DMS53 treated with DMSO at 0.1 percent for 48 hours (cell line): ENCODE measurements around the gene C1QL1.

Experiments
- DNase-seq: peaks from one replicate; lab custom pipeline; 2025; ENCODE audit not compliant: unreplicated experiment; lab: John Stamatoyannopoulos, UW

Gene C1QL1

DNA sequence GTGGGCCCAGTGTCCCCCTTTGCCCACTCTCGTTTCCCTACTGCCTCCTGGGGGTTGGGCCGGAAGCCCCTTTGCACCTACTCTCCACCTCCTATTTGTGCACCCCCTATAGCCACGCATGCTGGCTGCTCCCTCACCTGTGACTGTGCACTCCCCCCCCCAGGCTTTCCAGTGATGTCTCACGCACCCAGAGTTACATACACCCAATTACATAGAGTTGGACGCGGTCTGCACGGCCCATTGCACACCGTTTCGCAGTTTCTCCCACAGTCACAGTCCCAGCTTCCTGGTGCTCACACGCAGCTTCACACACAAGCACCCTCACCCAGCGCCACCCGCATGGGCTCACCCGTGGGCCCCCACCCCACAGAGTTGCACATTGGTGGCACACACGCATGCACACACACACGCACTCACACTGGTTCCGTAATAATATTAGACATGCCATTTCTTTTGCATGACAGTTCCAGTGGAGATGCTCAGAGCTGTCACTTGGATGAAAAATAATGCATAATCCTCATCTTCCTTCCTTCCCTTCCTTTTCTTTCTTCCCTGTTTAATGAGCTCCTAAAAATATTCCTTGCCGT, 21.5 kb upstream of the C1QL1 start:
- no peak for DNase-seq

DNA sequence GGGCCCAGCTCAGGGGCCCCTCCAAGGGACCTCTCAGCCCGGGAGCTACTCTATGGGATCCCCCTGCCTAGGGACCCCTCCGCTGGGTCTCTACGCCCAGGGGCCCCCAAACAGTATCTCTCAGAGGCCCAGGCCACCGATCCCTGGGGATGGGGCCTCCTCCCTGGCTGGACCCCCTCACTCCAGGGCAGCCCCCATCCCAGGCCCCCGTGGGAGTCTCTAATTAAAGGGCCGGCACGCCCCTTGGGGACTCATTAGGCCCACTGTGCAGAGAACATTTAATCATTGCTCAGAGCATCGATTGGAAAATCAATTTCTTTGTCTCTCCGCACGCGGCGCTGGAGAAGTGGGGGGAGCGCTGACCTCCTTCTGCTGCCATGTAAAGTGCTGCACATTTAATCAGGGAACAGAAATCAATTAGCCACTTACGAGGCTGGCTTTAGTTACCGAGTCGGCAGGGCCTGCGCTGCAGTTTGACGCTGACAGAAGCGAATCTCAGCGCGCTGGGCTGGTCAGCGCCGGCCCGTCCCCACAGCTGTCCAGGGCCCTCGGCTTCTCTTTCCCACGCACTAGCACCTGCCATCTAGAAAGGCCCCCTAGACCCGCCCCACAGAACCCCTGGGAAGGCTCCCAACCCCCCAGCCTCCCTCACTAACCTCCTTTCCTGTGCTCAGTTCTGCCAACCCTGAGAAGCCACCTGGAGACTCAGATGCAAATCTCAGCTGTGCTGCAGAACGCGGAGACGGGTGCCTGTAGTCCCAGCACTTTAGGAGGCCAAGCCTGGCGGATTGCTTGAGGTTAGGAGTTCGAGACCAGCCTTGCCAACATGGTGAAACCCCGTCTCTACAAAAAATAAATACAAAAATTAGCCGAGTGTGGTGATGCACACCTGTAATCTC, 20.2 kb upstream of the C1QL1 start:
- DNase-seq: no peak

DNA sequence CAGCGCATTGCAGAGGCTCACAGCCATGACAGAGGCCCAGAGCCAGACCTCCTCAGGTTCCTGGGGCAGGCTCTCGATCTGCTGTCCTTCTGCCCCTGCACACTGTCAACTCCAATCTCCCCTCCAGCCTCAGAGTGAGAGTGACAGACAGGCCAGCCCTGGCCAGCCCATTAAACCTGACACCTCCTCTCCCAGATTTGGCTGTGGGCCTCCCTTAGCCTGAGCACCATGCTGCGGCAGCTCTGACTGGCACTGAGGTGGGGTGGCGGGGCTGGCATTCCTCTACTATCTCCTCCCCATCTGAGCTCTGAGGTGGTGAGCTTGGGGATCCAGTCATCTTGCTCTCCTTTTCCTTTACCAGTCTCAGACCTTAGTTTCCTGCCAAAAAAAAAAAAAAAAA, 15.5 kb upstream of the C1QL1 start:
- no peak for DNase-seq

DNA sequence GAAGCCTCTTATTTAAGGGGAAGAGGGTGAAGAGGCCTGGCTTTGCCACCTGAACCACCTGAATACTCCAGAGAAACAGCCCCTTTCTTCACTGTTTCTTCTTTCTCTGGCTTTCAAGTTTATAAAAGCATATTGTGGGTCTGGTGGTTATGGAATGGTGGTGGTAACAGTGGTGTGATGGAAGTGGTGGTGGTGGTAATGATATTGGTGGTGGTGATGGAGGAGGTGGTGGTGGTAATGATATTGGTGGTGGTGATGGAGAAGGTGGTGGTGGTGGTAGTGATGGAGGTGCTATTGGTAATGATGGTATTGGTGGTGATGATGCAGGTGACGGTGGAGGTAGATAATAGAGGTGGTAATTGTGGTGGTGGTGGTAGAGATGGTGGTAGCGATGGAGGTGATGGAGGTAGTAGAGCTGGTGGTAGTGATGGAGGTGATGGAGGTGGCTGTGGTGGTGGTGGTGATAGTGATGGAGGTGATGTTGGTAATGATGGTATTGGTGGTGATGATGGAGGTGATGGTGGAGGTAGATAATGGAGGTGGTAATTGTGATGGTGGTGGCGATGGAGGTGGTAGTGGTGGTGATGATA, 14.1 kb upstream of the C1QL1 start:
- no peak for DNase-seq

DNA sequence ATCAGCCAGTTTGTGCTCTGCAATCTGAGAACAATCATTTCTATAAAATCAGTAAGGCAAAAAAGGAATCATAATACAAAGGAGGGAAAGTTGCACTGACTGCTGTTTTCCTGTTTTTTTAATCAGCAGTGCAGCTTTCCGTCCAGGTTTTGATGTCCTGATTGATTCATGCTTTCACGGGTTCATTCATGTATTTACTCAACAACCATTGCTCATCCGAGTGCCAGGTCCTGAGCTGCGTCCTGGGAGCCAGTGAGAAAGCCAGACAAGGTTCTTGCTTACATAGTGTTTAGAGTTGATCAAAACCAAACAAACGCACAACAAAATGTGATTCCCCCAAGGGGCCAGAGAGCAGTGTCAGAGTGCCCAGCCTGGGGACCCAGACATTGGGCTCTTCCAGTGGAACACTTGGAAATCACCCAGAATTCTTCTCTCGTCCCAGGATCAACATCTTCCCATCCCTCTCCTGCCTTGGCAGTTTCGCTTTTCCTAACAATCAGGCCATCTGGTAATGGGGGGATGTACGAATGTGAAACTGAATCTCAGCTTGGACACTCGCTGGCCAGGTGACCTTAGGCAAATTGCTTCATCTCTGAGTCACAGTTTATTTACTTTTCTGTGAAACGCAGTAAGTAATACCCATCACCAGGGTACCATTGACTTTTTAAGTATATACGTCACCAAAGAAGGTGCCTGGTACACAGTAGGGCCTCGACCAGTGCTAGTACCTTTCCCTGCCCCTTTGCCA, 13.3 kb upstream of the C1QL1 start:
- DNase-seq: peak; percentile 93

DNA sequence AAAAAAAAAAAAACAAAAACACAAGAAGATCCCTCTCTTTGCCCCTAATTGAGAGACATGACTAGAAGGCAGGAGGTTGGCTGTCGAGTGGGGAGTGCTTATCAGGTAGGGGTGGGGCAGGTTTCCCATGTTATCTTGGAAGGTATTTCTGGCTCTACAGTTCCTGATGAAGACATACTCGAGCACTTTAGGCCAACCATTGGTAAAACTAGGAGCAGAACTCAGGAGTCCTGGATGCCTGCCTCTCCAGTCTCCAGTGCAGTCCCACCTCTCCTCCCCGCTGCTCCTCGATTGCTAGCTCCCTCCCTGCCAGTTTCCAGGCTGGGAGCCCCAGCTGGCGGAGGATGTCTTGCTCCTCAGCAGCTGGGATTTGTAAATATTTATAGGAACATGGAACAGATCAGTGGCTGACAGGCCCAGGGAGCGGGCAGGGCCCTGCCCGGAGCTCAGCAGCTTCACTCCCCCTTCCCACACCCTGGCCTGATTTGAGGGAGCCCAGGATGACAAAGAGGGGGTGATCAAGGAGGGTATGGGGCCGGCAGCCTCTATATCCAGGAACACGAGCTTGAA, 11.4 kb upstream of the C1QL1 start:
- no peak for DNase-seq

DNA sequence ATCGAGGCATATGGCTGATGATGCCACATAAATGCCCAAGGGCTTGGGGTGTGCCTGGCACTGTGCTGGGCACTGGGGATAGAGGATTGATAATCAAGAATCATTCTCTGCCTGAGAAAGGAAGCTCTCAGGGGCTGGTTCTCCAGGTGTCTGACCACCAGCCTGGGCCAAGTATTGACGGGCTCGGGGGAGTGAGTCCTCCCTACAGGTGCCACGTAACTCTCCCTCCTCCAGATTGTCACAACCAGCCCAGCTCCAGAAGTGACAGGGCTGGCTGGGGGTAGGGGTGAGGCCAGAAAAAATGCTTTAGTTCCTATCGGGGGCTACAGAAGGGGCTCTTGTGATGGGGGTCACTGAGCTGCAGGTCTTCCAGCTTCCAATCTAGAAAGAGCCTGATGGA, 10.7 kb upstream of the C1QL1 start:
- no peak for DNase-seq

DNA sequence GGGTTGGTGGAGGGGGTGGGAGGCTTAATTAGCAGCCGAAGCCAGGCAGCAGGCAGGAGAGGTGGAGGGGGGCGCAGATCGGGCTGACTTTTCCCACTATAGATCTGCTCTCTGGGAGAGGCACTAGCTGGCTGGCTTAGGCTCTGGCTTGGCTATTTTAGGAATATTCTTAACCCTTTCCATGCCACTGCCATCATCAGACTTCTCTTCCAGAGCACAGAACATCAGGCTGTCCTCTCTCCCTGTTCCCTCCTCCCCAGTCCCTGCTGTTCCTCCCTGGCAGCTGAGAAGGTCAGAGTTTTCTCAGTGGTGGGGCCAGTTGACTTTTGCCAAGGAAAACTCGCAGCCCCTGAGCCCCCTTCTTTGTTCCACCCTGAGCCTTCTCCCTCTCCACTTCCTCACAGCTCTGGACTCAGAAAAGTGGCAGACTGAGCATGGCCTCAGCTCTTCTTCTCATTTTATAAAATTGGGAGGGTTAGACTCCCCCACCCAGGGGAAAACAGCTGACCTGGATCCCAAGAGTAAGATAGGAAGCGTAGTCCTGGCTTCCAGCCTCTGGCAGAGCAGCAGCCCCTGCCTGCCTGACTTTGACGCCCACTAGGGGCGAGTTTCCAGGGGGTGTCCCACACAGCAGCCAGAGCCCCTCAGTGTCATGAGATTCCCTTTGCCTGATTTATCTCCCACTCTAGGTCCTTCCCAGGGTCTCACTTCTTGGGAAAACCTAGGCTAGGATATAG, 9.9 kb upstream of the C1QL1 start:
- DNase-seq: no peak

DNA sequence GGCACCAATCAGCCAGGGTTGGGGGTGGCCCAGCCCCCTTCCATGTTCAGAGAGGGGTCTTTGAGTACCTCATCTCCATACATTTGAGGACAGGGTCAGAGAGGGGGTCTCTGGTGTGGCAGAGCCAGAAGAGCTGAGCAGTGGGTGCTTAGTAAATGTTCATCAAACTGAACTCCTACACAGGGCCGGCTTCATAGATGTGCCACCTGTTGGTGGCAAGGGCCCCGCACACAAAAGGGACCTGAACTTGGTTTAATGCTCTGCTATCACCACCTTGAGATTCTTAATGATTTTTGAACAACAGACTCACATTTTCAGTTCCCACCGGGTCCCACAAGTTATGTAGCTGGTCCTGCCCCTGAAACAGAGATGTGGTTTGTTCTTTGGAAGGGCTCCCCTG, 9.0 kb upstream of the C1QL1 start:
- no peak for DNase-seq

DNA sequence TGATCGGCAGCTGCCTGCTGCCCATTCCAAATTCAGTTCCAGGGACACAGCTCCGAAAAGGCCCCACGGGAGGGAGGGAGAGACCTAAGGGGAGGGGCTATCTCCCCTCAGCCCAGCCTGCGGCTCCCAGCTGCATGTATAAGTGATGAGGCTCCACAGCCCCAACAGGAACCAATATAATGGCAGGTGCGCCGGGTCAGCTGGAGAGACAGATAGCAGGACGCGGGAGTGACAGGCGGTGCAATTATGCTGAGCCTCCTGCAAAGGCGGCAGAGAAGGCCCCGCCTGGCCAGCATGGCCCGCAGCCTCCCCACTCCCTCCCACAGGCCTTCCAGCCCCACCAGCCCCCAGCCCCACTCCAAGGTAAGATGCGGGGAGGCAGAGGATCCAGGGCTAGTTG, 8.1 kb upstream of the C1QL1 start:
- no peak for DNase-seq

DNA sequence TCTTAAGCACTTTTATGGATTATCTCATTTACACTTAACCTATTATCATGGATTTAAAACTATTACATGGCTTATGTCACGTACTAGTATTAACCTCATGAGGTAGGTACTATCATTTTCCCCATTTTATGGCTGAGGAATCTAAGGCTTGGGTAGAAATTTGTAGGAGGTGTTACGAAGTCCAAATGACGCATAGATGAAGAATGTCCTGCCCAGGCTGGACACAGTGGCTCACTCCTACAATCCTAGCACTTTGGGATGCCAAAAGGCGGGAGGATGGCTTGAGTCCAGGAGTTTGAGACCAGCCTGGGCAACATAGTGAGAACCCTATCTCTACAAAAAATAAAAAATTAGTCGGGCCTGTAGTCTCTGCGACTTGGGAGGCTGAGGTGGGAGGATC, 4.8 kb upstream of the C1QL1 start:
- DNase-seq: no peak

DNA sequence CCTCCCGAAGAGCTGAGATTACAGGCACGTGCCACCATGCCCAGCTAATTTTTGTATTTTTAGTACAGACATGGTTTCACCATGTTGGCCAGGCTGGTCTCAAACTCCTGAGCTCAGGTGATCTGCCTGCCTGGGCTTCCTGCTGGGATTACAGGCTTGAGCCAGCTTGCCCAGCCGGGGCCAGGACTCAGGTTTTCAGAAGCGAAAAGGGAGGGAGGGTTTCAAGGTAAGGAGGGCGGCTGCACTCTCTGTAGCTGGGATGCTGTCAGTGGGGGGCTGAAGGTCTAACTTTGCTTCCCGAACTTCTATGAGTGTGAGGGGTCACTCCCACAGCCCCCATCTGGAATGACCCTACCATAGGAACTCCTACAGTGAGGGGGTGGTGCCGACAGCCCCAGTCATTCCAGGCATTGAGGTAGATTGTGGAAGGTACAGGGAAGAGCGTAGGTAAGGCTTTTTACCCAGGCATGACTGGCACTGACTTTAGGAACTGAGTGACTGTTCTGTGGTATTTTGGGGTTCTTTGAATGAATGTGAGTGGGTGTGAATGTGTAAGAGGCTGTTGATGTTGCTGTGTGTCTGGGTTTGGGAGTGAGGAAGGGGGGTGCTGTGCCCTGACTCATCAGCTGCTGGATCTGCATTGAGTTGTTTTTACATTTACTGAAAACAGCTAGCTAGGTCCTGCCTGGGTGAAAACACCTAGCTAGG, 3.8 kb upstream of the C1QL1 start:
- DNase-seq: no peak

DNA sequence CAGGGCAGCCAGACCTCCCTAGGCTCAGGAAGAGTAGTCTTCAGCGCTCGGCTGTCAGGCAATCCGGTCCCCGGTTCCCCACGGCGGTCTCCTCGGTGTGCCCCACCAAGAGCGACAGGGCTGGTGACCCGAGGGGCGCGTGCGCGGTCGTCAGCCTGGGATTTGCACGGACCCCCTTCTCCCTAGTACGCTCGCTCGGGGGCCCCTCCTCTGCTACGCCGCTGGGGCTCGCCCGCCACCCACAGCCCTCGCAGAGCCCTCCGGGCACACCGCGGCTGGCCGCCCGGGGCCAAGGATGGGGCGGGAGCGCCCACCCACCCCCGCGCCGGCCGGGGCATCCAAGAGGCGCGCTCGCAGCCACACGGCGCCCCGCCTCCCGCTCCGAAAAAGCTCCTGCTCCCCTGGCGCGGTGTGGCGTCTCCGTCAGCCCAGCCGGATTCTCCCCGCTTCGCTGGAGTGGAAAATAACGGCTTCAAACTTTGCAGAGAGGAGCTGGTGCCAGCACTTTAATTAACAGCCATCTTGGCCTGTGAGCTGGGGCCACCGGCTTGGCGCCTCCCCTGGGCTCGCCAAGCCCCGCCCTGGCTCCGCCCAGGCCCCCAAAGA, 2.1 kb upstream of the C1QL1 start:
- DNase-seq: no peak

DNA sequence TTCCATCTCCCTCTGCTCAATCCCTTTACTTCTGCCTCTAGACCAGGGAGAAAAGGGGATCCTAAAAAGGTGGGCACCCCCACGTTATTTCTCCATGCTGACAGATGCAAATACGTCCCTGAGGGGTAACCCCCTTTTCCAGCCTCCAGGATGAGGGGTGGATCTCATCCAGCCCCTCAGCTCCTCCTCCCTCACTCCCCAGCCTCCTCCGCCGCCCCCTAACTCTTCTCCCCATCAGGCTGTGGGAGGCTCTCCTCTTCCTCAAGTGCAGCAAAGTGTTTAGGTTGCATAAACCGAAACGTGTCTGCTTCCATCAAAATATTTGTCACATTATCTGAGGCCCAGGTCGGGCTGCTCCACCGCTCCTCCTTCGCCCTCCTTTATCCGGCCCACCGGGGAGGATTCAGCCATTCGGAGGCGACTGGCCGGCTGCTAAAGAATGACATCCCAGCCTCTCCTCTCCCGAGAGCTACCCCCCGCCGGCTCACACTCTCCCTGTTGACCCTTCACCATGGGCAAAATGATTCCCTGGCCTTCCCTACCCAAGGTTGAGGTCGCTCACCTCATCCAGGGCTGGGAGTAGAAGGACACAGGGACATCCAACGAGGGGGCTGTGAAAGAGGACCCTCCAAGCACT, 1.2 kb upstream of the C1QL1 start:
- no peak for DNase-seq

DNA sequence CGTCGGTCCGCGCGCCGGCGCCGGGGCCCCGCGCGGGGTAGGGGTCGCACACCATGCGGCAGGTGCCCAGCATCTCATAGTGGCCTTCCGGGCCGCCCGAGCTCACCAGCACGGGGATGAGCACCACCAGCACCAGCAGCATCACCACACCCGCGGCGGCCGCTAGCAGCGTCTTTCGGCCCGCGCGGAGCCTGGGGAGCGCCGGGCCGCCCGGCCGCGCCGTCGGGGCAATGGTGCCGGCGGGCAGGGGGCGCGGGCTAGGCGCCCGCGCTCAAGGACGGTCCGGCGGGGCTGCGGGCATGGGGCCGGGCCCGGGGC, 237 bp downstream of the C1QL1 start:
- DNase-seq: no peak

DNA sequence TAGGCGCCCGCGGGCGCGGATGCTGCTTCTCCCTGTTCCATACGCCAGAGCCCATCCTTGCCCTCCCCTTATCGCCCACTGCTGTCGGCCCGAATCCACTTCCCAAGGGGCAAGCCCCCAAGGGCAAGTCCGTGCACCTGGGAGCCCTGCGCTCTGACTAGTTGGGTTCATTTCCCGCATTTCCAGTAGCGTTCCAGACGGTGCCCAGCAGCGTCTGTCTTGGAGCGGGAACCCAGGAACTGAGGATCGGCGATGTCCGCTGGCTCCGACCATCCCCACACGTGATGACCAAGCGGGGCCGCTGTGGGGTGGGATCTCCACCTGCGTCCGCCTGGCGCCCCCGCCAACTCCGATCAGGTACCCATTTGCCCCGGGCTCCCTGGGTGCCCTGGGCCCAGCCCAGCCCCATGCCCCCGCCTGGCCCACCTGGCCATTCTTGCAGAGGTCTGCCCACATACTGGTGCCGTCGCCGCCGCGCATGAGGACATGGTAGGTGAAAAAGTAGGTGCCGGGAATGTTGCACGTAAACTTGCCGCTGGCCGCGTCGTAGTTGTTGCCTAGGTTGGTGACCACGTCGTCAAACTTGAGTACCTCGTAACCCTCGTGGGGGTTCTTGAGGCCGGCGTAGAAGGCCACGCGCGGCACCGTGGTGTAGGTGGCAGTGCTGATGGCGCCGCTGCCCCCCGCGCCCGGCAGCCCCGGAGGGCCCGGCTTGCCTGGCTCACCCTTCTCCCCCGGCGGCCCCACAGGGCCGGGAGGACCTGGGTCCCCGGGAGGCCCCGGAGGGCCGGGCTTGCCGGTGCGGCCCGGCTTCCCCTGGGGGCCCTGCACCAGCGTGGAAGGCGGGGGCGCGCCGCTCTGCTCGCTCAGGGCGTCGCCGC, 837 bp downstream of the C1QL1 start:
- DNase-seq: no peak

DNA sequence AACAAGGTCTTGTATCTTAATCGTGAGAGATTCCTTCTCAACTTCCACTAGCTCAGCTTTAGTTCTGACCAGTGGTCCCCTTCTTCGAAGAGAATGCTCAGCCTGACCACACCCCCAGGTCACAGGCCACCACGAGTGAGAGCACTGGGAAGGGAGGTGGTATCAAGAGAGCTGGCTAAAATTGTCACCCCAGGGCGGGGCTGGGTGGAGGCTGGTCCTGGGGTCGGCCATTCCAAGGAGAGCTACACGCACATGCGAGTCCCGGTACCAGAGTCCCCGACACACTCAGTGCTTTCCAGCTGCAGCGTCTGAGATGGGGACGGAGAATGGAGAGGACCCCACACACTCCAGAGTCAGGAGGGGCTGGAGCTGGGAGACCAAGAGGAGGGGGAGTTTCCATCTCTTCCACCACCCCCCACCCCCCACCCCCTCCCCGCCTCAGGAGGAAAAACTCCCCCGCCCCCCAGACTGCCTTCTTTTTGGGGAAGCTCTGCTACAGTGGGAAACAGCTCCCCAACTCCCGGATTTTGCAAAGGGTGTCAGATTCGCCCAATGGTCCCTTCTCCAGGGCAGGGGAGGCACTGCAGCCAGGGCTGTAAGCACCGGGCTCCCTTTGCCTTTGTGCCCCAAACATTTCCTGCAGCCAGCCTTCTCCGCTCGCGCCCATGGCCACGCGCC, 1.6 kb downstream of the C1QL1 start:
- DNase-seq: no peak
